Common myeloid progenitor, CD34-positive (primary cell): Measurements from ENCODE around the gene HOXA4.

Experiments used
- CTCF ChIA-PET: fragments of 350-600 bp; sonication (Branson Sonifier 250); formaldehyde crosslinking; loops from one replicate; lab custom pipeline; 2021; ENCODE audit warnings: antibody characterized with exemption; lab: Charles Lee
- POLR2A ChIA-PET: fragments of 350-600 bp; sonication (Branson Sonifier 250); formaldehyde crosslinking; loops from one replicate; lab custom pipeline; 2021; ENCODE audit warnings: antibody characterized with exemption; lab: Charles Lee
- DNase-seq, 3 donors: peaks; one replicate each; pipeline versions ENCODE4 v3.0.0 to v3.0.0-alpha.2; 2013
- H3K27ac ChIP-seq, 2 experiments: 1 replicate in 1 of 2; 2 replicates in 1 of 2; pipeline ENCODE4 v1.7.0; 2013; ENCODE audit warnings: inconsistent platforms in 2 of 2, low read length in 2 of 2, mild to moderate bottlenecking in 2 of 2, low read depth in 1 of 2, moderate library complexity in 1 of 2; ENCODE audit not compliant: severe bottlenecking in 2 of 2, insufficient read depth in 1 of 2, poor library complexity in 1 of 2
- H3K27me3 ChIP-seq, 5 experiments: replicated peaks in 2 of 5; 1 replicate in 3 of 5; 2 replicates in 2 of 5; pipeline versions ENCODE4 v1.6.1 to v1.7.0; 2013; ENCODE audit warnings: low read length in 4 of 5, mild to moderate bottlenecking in 2 of 5, moderate library complexity in 2 of 5, inconsistent platforms in 1 of 5; ENCODE audit not compliant: insufficient read depth in 5 of 5, control insufficient read depth in 4 of 5
- H3K36me3 ChIP-seq, 4 experiments: 1 replicate in 2 of 4; 2 replicates in 2 of 4; pipeline versions ENCODE4 v1.6.1 to v1.7.0; 2013; ENCODE audit warnings: low read length in 3 of 4, control low read depth in 1 of 4, mild to moderate bottlenecking in 1 of 4; ENCODE audit not compliant: control insufficient read depth in 4 of 4, insufficient read depth in 4 of 4
- H3K4me1 ChIP-seq, 4 experiments: 1 replicate in 3 of 4; 2 replicates in 1 of 4; pipeline versions ENCODE4 v1.6.1 to v1.7.1; 2013; ENCODE audit warnings: low read length in 3 of 4, mild to moderate bottlenecking in 3 of 4, control low read depth in 1 of 4, inconsistent platforms in 1 of 4, moderate library complexity in 1 of 4; ENCODE audit not compliant: control insufficient read depth in 4 of 4, insufficient read depth in 4 of 4; ENCODE audit errors: control extremely low read depth in 1 of 4
- H3K4me3 ChIP-seq, 7 experiments: 1 replicate in 4 of 7; 2 replicates in 3 of 7; pipeline versions ENCODE4 v1.5.1 to v1.7.0; 2013; ENCODE audit warnings: mild to moderate bottlenecking in 7 of 7, low read length in 6 of 7, moderate library complexity in 6 of 7, inconsistent platforms in 2 of 7, low read depth in 2 of 7, control low read depth in 1 of 7; ENCODE audit not compliant: insufficient read depth in 4 of 7, control insufficient read depth in 1 of 7; ENCODE audit errors: extremely low read depth in 1 of 7
- H3K9me3 ChIP-seq, 5 experiments: 1 replicate in 4 of 5; 2 replicates in 1 of 5; pipeline versions ENCODE4 v1.6.1 to v1.7.1; 2013; ENCODE audit warnings: low read length in 4 of 5, mild to moderate bottlenecking in 2 of 5, inconsistent platforms in 1 of 5, low read depth in 1 of 5, moderate library complexity in 1 of 5; ENCODE audit not compliant: control insufficient read depth in 4 of 5, insufficient read depth in 2 of 5; ENCODE audit errors: control extremely low read depth in 1 of 5
- WGBS: methylation state at CpG from one replicate; pipeline ENCODE4 v1.1.5; 2013; ENCODE audit not compliant: insufficient coverage; 5-methylcytosine and 5-hydroxymethylcytosine counted together

HOXA4 gene

GRCh38 chr7:27095897-27096767 lies 34.4 kb downstream of the HOXA4 start, which contains the start of gene HOXA1:
Gene HOXA1, minus strand, starts transcription at chr7:27096000. Its CDS starts 88 bp downstream, at chr7:27095912.
- ChIA-PET CTCF (interaction anchor here (0.6 to 3.8 kb wide), 10 partner anchors 10 to 414 kb away, joined by 3 to 24 read pairs (median 4); partner anchors contain the start of genes HOXA5 and HOXA7), POLR2A (no interaction called here)
- H3K4me1 ChIP-seq: peaks cover 2 to 47% (median 37%) of the 10 kb centered on the region in 4 experiments
- H3K27me3 ChIP-seq: peaks cover 30 to 98% (median 50%) of the 10 kb centered on the region in 5 experiments
- peak; percentile 87 to 93 (median 92) for DNase-seq
- 0% methylated on average over 45 of the region's 68 CpGs for WGBS
- no peaks in the 10 kb centered on the region for H3K9me3 ChIP-seq
- H3K36me3 ChIP-seq: peaks cover 0 to 6% (median 1%) of the 10 kb centered on the region in 4 experiments
- peak within 1 kb of the TSS; percentile 57 to 82 (median 77) for H3K4me3 ChIP-seq
- H3K27ac ChIP-seq: no peak within 1 kb of the TSS

- no peaks in the 10 kb centered on the region for H3K9me3 ChIP-seq
- H3K27ac ChIP-seq: no peak overlapping the region
- peak overlapping the region in 6 of 7 experiments; percentile 23 to 82 (median 77) for H3K4me3 ChIP-seq
- peaks cover 32 to 98% (median 51%) of the 10 kb centered on the region in 5 experiments for H3K27me3 ChIP-seq
- peaks cover 0 to 2% (median 0%) of the 10 kb centered on the region in 4 experiments for H3K36me3 ChIP-seq
- WGBS: 4% methylated on average over 23 of the region's 33 CpGs
- ChIA-PET POLR2A (interaction anchor here (0.6 kb wide), 2 partner anchors 571 to 992 kb away, joined by 3 read pairs; no protein-coding TSS in a partner anchor), CTCF (interaction anchor here (1.5 kb wide), 1 partner anchor 242 kb away, joined by 4 read pairs; no protein-coding TSS in a partner anchor)
- peak in 2 of 3 donors; percentile 66 to 73 for DNase-seq
- H3K4me1 ChIP-seq: peaks cover 2 to 47% (median 37%) of the 10 kb centered on the region in 4 experiments
Observed at GRCh38 chr7:27095050-27095896, 35.3 kb downstream of the HOXA4 start.

- ChIA-PET POLR2A (interaction anchor here (0.6 to 1.6 kb wide), 3 partner anchors 11 to 991 kb away, joined by 3 read pairs; no protein-coding TSS in a partner anchor), CTCF (interaction anchor here (0.9 to 1.8 kb wide), 4 partner anchors 10 to 241 kb away, joined by 3 to 5 read pairs (median 4); no protein-coding TSS in a partner anchor)
- no peak overlapping the region for H3K4me3 ChIP-seq
- H3K9me3 ChIP-seq: peaks cover 0 to 2% (median 0%) of the 10 kb centered on the region in 5 experiments
- DNase-seq: no peak
- H3K4me1 ChIP-seq: peaks cover 2 to 47% (median 37%) of the 10 kb centered on the region in 4 experiments
- H3K36me3 ChIP-seq: peaks cover 0 to 2% (median 0%) of the 10 kb centered on the region in 4 experiments
- 37% methylated on average over 25 of the region's 29 CpGs for WGBS
- H3K27ac ChIP-seq: no peak overlapping the region
- peaks cover 32 to 98% (median 55%) of the 10 kb centered on the region in 5 experiments for H3K27me3 ChIP-seq
Observed at GRCh38 chr7:27094304-27095049, 36.1 kb downstream of the HOXA4 start.

GRCh38 chr7:27093184-27093895 lies 37.2 kb downstream of the HOXA4 start:
- peaks cover 0 to 2% (median 0%) of the 10 kb centered on the region in 5 experiments for H3K9me3 ChIP-seq
- POLR2A ChIA-PET: interaction anchor here (1.6 kb wide), 1 partner anchor 12 kb away, joined by 3 read pairs; no protein-coding TSS in a partner anchor
- peaks cover 0 to 48% (median 31%) of the 10 kb centered on the region in 4 experiments for H3K4me1 ChIP-seq
- no peak overlapping the region for H3K4me3 ChIP-seq
- no peaks in the 10 kb centered on the region for H3K36me3 ChIP-seq
- no peak for DNase-seq
- H3K27ac ChIP-seq: no peak overlapping the region
- 17% methylated on average over 2 of the region's 6 CpGs for WGBS
- CTCF ChIA-PET: interaction anchor here (0.9 to 1.8 kb wide), 3 partner anchors 11 to 12 kb away, joined by 3 to 5 read pairs (median 4); no protein-coding TSS in a partner anchor
- H3K27me3 ChIP-seq: peaks cover 37 to 98% (median 65%) of the 10 kb centered on the region in 5 experiments

GRCh38 chr7:27092819-27093110 lies 37.8 kb downstream of the HOXA4 start:
- no CpG with 5 or more reads among the region's 1 CpG for WGBS
- H3K36me3 ChIP-seq: no peaks in the 10 kb centered on the region
- POLR2A ChIA-PET: interaction anchor here (0.6 kb wide), 1 partner anchor 19 kb away, joined by 5 read pairs; no protein-coding TSS in a partner anchor
- H3K27me3 ChIP-seq: peaks cover 39 to 98% (median 63%) of the 10 kb centered on the region in 5 experiments
- no peak overlapping the region for H3K27ac ChIP-seq
- CTCF ChIA-PET: interaction anchor here (0.6 to 1.8 kb wide), 2 partner anchors 11 to 415 kb away, joined by 3 to 5 read pairs; no protein-coding TSS in a partner anchor
- no peak overlapping the region for H3K4me3 ChIP-seq
- H3K9me3 ChIP-seq: peaks cover 0 to 2% (median 0%) of the 10 kb centered on the region in 5 experiments
- peaks cover 0 to 48% (median 30%) of the 10 kb centered on the region in 4 experiments for H3K4me1 ChIP-seq
- DNase-seq: no peak
